Measurements from ENCODE around the gene NF1.

The NF1 gene

DNA sequence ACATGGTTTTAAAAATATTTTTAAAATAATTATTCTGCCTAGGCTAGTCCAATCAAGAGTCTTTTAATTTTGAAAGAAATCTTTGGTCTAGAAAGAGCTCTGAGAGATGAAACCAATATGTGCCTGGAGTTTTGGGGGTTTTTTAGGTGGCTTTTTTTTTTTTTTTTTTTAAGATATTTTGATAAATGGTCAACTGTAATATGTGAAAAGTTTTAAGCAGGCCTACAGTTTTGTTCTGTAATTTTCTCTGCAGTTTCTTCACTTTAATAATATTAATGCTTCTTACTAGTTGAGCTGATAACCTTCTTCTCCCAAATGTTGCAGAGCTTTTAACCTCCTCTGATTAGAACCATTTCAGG is 157.2 kb downstream of the NF1 start:
- TF ChIP-seq, protein P1, sequence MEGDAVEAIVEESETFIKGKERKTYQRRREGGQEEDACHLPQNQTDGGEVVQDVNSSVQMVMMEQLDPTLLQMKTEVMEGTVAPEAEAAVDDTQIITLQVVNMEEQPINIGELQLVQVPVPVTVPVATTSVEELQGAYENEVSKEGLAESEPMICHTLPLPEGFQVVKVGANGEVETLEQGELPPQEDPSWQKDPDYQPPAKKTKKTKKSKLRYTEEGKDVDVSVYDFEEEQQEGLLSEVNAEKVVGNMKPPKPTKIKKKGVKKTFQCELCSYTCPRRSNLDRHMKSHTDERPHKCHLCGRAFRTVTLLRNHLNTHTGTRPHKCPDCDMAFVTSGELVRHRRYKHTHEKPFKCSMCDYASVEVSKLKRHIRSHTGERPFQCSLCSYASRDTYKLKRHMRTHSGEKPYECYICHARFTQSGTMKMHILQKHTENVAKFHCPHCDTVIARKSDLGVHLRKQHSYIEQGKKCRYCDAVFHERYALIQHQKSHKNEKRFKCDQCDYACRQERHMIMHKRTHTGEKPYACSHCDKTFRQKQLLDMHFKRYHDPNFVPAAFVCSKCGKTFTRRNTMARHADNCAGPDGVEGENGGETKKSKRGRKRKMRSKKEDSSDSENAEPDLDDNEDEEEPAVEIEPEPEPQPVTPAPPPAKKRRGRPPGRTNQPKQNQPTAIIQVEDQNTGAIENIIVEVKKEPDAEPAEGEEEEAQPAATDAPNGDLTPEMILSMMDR (IDR thresholded peaks at IDR 0.05; ENCODE audit: low read length), result no peak
- TF ChIP-seq EZH2phosphoT487 (IDR thresholded peaks at IDR 0.05; ENCODE audit: low read length), result no peak
- TF ChIP-seq EZH2 (optimal IDR thresholded peaks at IDR 0.05; ENCODE audit: low read depth, low read length), result no peak
- peak; percentile 11 for DNase-seq
- Histone ChIP-seq H3K4me3 (ENCODE audit: low read length) (no peak overlapping the region; the same call in 1 of the 2 replicates), H3K27ac (ENCODE audit: low read length) (peak overlapping the region; percentile 68; the same call in 1 of the 2 replicates), H3K79me2 (ENCODE audit: low read length) (no peaks in the 10 kb centered on the region), H3K9me3 (replicated peaks; ENCODE audit: insufficient read depth, low read length) (no peaks in the 10 kb centered on the region), H3K4me1 (ENCODE audit: low read length) (peaks cover 26% of the 10 kb centered on the region), H3K9me2 (replicated peaks; ENCODE audit: insufficient read depth, low read length) (no peaks in the 10 kb centered on the region), H3K4me2 (ENCODE audit: low read depth, low read length) (peak overlapping the region; percentile 77), H3K9ac (ENCODE audit: low read length) (no peak overlapping the region), H4K20me1 (ENCODE audit: insufficient read depth, low read length) (no peaks in the 10 kb centered on the region), H2AFZ (ENCODE audit: low read length) (no peak overlapping the region), H3K27me3 (replicated peaks; ENCODE audit: insufficient read depth, low read length) (no peaks in the 10 kb centered on the region), H3F3A (ENCODE audit: insufficient read depth, low read length) (peaks cover 22% of the 10 kb centered on the region), H3K36me3 (replicated peaks; ENCODE audit: insufficient read depth, low read length) (no peaks in the 10 kb centered on the region)

DNA sequence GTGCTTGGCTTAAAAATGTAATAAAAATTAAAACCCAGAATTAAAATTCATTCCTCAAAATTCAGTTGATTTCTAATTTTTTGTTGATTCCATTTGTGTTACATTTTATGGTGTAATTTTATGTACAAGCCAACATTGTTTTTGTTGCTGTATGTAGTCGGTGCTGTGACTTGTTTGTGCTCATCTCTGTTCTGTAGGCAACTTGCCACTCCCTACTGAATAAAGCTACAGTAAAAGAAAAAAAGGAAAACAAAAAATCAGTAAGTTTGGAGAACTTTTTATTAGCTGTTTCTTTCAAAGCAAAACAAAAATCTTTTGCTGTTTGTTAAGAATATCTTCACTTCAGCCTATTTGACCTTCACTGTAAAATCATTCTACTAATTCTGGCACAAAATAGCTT is 158.0 kb downstream of the NF1 start:
- Histone ChIP-seq H4K20me1 (ENCODE audit: insufficient read depth, low read length) (no peaks in the 10 kb centered on the region), H3K4me2 (ENCODE audit: low read depth, low read length) (peak overlapping the region; percentile 77), H3K9ac (ENCODE audit: low read length) (peak overlapping the region; percentile 5; the same call in 1 of the 2 replicates), H3F3A (ENCODE audit: insufficient read depth, low read length) (peaks cover 22% of the 10 kb centered on the region), H3K36me3 (replicated peaks; ENCODE audit: insufficient read depth, low read length) (no peaks in the 10 kb centered on the region), H3K9me3 (replicated peaks; ENCODE audit: insufficient read depth, low read length) (no peaks in the 10 kb centered on the region), H3K27ac (ENCODE audit: low read length) (peak overlapping the region; percentile 21; the same call in 1 of the 2 replicates), H3K79me2 (ENCODE audit: low read length) (no peaks in the 10 kb centered on the region), H3K9me2 (replicated peaks; ENCODE audit: insufficient read depth, low read length) (no peaks in the 10 kb centered on the region), H3K4me3 (ENCODE audit: low read length) (peak overlapping the region; percentile 28), H3K27me3 (replicated peaks; ENCODE audit: insufficient read depth, low read length) (no peaks in the 10 kb centered on the region), H2AFZ (ENCODE audit: low read length) (0 out of 2 replicates have a peak overlapping the region, but pooled peaks have one; percentile 2), H3K4me1 (ENCODE audit: low read length) (peaks cover 26% of the 10 kb centered on the region)
- TF ChIP-seq EZH2phosphoT487 (IDR thresholded peaks at IDR 0.05; ENCODE audit: low read length), result no peak
- no peak for TF ChIP-seq EZH2 (optimal IDR thresholded peaks at IDR 0.05; ENCODE audit: low read depth, low read length)
- TF ChIP-seq, protein P1 (IDR thresholded peaks at IDR 0.05; ENCODE audit: low read length), result no peak
- DNase-seq, result no peak

DNA sequence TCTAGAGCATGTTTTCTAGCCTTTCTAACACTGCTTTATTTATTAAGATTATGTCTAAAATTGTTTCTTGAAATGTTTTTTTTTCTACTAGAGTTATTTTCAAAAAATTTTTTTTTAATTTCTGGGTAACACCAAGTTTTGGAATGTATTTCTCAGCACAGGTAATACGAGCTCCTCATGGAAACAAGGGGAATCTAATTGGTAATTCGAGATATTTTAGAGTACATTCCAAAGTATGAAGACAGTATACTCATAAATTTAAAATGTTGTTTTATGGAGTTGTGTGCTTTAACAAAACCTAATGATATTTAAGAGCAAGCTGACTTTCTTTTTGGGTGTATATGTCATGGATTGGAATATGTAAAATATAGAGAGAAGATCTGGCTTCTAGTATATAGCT is 159.9 kb downstream of the NF1 start:
- Histone ChIP-seq H3K9ac (ENCODE audit: low read length) (no peak overlapping the region), H3K4me2 (ENCODE audit: low read depth, low read length) (no peak overlapping the region), H3K36me3 (replicated peaks; ENCODE audit: insufficient read depth, low read length) (no peaks in the 10 kb centered on the region), H3K4me3 (ENCODE audit: low read length) (no peak overlapping the region), H3K4me1 (ENCODE audit: low read length) (peaks cover 20% of the 10 kb centered on the region), H3F3A (ENCODE audit: insufficient read depth, low read length) (peaks cover 22% of the 10 kb centered on the region), H3K9me3 (replicated peaks; ENCODE audit: insufficient read depth, low read length) (no peaks in the 10 kb centered on the region), H3K27me3 (replicated peaks; ENCODE audit: insufficient read depth, low read length) (no peaks in the 10 kb centered on the region), H3K27ac (ENCODE audit: low read length) (no peak overlapping the region), H2AFZ (ENCODE audit: low read length) (no peak overlapping the region), H4K20me1 (ENCODE audit: insufficient read depth, low read length) (no peaks in the 10 kb centered on the region), H3K9me2 (replicated peaks; ENCODE audit: insufficient read depth, low read length) (no peaks in the 10 kb centered on the region), H3K79me2 (ENCODE audit: low read length) (no peaks in the 10 kb centered on the region)
- no peak for DNase-seq
- no peak for TF ChIP-seq EZH2 (optimal IDR thresholded peaks at IDR 0.05; ENCODE audit: low read depth, low read length)
- TF ChIP-seq, protein P1 (IDR thresholded peaks at IDR 0.05; ENCODE audit: low read length), result no peak
